GM12874 (cell line): ENCODE results near the gene HTR1E.

Experiments
- CTCF ChIP-seq: IDR thresholded peaks from 2 replicates; pipeline ENCODE4 v1.5.1; 2011; ENCODE audit warnings: low read depth, mild to moderate bottlenecking, control low read depth, low read length, moderate library complexity; ENCODE audit not compliant: insufficient read depth

Gene HTR1E

GRCh38 chr6:86941461-86941860 lies 4.1 kb downstream of the HTR1E start:
- no peak for TF ChIP-seq CTCF

GRCh38 chr6:86942769-86943516 lies 5.6 kb downstream of the HTR1E start:
- TF ChIP-seq CTCF: no peak

- TF ChIP-seq CTCF: no peak
Measured at GRCh38 chr6:86943819-86944407, 6.6 kb downstream of the HTR1E start.

GRCh38 chr6:86949771-86950170 lies 12.4 kb downstream of the HTR1E start:
- TF ChIP-seq CTCF: no peak

- TF ChIP-seq CTCF: no peak
Measured at GRCh38 chr6:86952991-86953390, 15.7 kb downstream of the HTR1E start.

- TF ChIP-seq CTCF: no peak
Measured at GRCh38 chr6:86959656-86960055, 22.3 kb downstream of the HTR1E start.

GRCh38 chr6:86961455-86962200 lies 24.3 kb downstream of the HTR1E start:
- no peak for TF ChIP-seq CTCF
